Activated CD4-positive, alpha-beta T cell treated with anti-CD3 and anti-CD28 coated beads for 36 hours (primary cell): ENCODE results near the gene FKBP1C. TPM values are rescaled to one million over a fixed set of nuclear protein-coding genes. Genes with fewer than 3 reads are reported as not detected.
"Not testable (repeated sequence)": the region's sequence is repeated elsewhere in the genome, so short reads cannot be mapped to it uniquely, and the experiment has no call there.

Experiments used
- ATAC-seq: fragments of 200-7000 bp; cut with Tn5 transposase; one replicate; pipeline ENCODE4 v1.10.0; 2021; ENCODE audit warnings: mild to moderate bottlenecking, moderate library complexity
- CTCF ChIA-PET: fragments of 350-600 bp; sonication (Branson Sonifier 250); formaldehyde crosslinking; loops from one replicate; lab custom pipeline; 2021; ENCODE audit warnings: antibody characterized with exemption; lab: Charles Lee
- POLR2A ChIA-PET: fragments of 350-600 bp; sonication (Branson Sonifier 250); formaldehyde crosslinking; loops from one replicate; lab custom pipeline; 2021; ENCODE audit warnings: antibody characterized with exemption, inconsistent platforms; lab: Charles Lee
- DNase-seq: peaks from one replicate; pipeline ENCODE4 v3.0.0-alpha.2; 2020
- H3K27ac Mint-ChIP-seq: one replicate; pipeline ENCODE4 v1.8.0; 2021; ENCODE audit warnings: mixed read lengths
- H3K27me3 Mint-ChIP-seq: one replicate; pipeline ENCODE4 v1.8.0; 2021; ENCODE audit warnings: mixed read lengths
- H3K36me3 Mint-ChIP-seq: one replicate; pipeline ENCODE4 v1.8.0; 2021; ENCODE audit warnings: low read depth, mixed read lengths
- H3K4me1 Mint-ChIP-seq: one replicate; pipeline ENCODE4 v1.8.0; 2021; ENCODE audit warnings: mixed read lengths
- H3K4me3 Mint-ChIP-seq: one replicate; pipeline ENCODE4 v1.8.0; 2021; ENCODE audit warnings: mild to moderate bottlenecking, moderate library complexity, mixed read lengths
- H3K9me3 Mint-ChIP-seq: one replicate; pipeline ENCODE4 v1.8.0; 2021; ENCODE audit warnings: low read depth, mixed read lengths
- intact Hi-C, 2 experiments: fragments of 100-400 bp; cut with DNase I in 1 of 2; cut with micrococcal nuclease in 1 of 2; formaldehyde crosslinking; loops; one replicate each; pipeline versions ENCODE4 v1.14.2 to v1.15.1; 2022 to 2024; cut with DNase I, micrococcal nuclease
- total RNA-seq, 2 experiments: library from RNA; stranded (reverse); gene quantifications; one replicate each; pipeline ENCODE4 v1.2.3, GENCODE V29; 2021

FKBP1C gene
- total RNA-seq, 2 experiments from 2014 or later = 0.94 to 2.0 TPM

DNA sequence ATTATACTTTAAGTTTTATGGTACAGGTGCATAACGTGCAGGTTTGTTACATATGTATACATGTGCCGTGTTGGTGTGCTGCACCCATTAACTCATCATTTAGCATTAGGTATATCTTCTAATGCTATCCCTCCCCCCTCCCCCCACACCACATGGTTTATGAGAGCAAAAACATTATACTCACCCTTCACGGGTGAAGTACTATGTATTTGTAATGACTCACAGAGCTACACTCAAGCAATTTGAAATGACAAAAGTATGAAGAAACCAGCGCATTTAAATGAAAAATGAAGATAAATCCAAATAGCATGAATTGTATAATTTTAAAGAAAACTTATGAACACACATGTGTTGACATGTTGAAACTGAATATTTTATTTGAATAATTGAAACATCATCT, 14.7 kb downstream of the FKBP1C start:
- H3K36me3 Mint-ChIP-seq, H3K27ac Mint-ChIP-seq, POLR2A ChIA-PET, H3K27me3 Mint-ChIP-seq, CTCF ChIA-PET, H3K9me3 Mint-ChIP-seq, DNase-seq, ATAC-seq, H3K4me1 Mint-ChIP-seq, H3K4me3 Mint-ChIP-seq, intact Hi-C loops: not testable (repeated sequence)

GRCh38 chr6:63227928-63228894, 16.9 kb downstream of the FKBP1C start:
- H3K9me3 Mint-ChIP-seq, POLR2A ChIA-PET, CTCF ChIA-PET, H3K36me3 Mint-ChIP-seq, ATAC-seq, H3K27me3 Mint-ChIP-seq, DNase-seq, H3K4me3 Mint-ChIP-seq, intact Hi-C loops, H3K4me1 Mint-ChIP-seq, H3K27ac Mint-ChIP-seq: not testable (repeated sequence)

- intact Hi-C loops, H3K27me3 Mint-ChIP-seq, POLR2A ChIA-PET, H3K4me1 Mint-ChIP-seq, H3K4me3 Mint-ChIP-seq, H3K9me3 Mint-ChIP-seq, ATAC-seq, CTCF ChIA-PET, DNase-seq, H3K27ac Mint-ChIP-seq, H3K36me3 Mint-ChIP-seq: not testable (repeated sequence)
Measured at GRCh38 chr6:63230027-63230426, 18.8 kb downstream of the FKBP1C start.

- H3K4me3 Mint-ChIP-seq, POLR2A ChIA-PET, H3K4me1 Mint-ChIP-seq, intact Hi-C loops, H3K27ac Mint-ChIP-seq, H3K36me3 Mint-ChIP-seq, ATAC-seq, H3K9me3 Mint-ChIP-seq, DNase-seq, CTCF ChIA-PET, H3K27me3 Mint-ChIP-seq: not testable (repeated sequence)
Measured at GRCh38 chr6:63230511-63230910, 19.2 kb downstream of the FKBP1C start.

- Mint-ChIP-seq H3K4me3 (no peak overlapping the region), H3K36me3 (no peaks in the 10 kb centered on the region), H3K27me3 (no peaks in the 10 kb centered on the region), H3K9me3 (peaks cover 9% of the 10 kb centered on the region), H3K4me1 (no peaks in the 10 kb centered on the region), H3K27ac (no peak overlapping the region)
- ATAC-seq (no peak), DNase-seq (no peak)
- intact Hi-C loops = no loop called here
- POLR2A ChIA-PET = no interaction called here
- CTCF ChIA-PET = no interaction called here
Measured at GRCh38 chr6:63236398-63236817, 25.1 kb downstream of the FKBP1C start.

DNA sequence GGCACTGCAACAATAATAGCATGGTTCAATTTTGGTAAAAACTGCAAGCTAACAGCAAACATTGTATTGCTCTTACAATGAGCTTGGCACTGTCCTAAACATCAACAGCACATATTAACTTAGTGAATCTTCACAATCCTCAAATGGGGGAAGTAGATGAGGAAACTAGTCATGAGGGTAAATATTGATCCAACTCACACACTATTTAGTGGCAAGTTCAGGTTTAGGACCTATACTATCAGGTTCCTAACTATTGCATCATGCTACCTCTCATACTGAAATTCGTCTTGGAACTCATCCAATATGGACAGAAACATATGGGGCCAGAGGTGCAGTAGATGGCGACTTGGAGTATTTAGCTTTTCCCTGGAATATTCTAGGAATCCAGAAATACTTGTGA, 34.2 kb downstream of the FKBP1C start:
- Mint-ChIP-seq H3K27ac (no peak overlapping the region), H3K36me3 (no peaks in the 10 kb centered on the region), H3K27me3 (no peaks in the 10 kb centered on the region), H3K9me3 (no peaks in the 10 kb centered on the region), H3K4me3 (no peak overlapping the region), H3K4me1 (no peaks in the 10 kb centered on the region)
- ChIA-PET CTCF (no interaction called here), POLR2A (no interaction called here)
- no peak for DNase-seq
- intact Hi-C loops = no loop called here
- no peak for ATAC-seq

DNA sequence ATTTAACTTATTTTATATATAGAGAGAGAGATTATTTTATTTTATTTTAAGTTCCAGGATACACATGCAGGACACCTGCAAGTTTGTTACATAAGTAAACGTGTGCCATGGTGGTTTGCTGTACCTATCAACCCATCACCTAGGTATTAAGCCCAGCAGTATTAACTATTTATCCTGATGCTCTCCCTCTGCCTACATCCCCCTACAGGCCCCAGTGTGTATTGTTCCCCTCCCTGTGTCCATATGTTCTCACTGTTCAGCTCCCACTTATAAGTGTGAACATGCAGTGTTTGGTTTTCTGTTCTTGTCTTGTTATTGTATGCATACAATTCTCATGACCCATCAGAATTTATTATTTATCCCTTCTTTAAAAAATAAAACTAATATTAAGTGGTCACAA, 34.6 kb downstream of the FKBP1C start:
- H3K9me3 Mint-ChIP-seq = no peaks in the 10 kb centered on the region
- H3K36me3 Mint-ChIP-seq = no peaks in the 10 kb centered on the region
- no peaks in the 10 kb centered on the region for H3K27me3 Mint-ChIP-seq
- intact Hi-C loops = no loop called here
- H3K4me3 Mint-ChIP-seq = no peak overlapping the region
- no peak for ATAC-seq
- ChIA-PET CTCF (no interaction called here), POLR2A (no interaction called here)
- H3K27ac Mint-ChIP-seq = no peak overlapping the region
- DNase-seq = no peak
- no peaks in the 10 kb centered on the region for H3K4me1 Mint-ChIP-seq

GRCh38 chr6:63246581-63246980, 35.3 kb downstream of the FKBP1C start:
- intact Hi-C loops = no loop called here
- DNase-seq = no peak
- H3K27me3 Mint-ChIP-seq = no peaks in the 10 kb centered on the region
- H3K4me3 Mint-ChIP-seq = no peak overlapping the region
- H3K36me3 Mint-ChIP-seq = no peaks in the 10 kb centered on the region
- ATAC-seq = no peak
- ChIA-PET POLR2A (no interaction called here), CTCF (no interaction called here)
- H3K4me1 Mint-ChIP-seq = no peaks in the 10 kb centered on the region
- H3K9me3 Mint-ChIP-seq = no peaks in the 10 kb centered on the region
- H3K27ac Mint-ChIP-seq = no peak overlapping the region

- Mint-ChIP-seq H3K9me3 (no peaks in the 10 kb centered on the region), H3K27me3 (no peaks in the 10 kb centered on the region), H3K27ac (no peak overlapping the region), H3K4me3 (no peak overlapping the region), H3K4me1 (no peaks in the 10 kb centered on the region), H3K36me3 (no peaks in the 10 kb centered on the region)
- intact Hi-C loops = no loop called here
- DNase-seq (no peak), ATAC-seq (no peak)
- POLR2A ChIA-PET = no interaction called here
- CTCF ChIA-PET = no interaction called here
Measured at GRCh38 chr6:63249875-63250482, 38.7 kb downstream of the FKBP1C start.

DNA sequence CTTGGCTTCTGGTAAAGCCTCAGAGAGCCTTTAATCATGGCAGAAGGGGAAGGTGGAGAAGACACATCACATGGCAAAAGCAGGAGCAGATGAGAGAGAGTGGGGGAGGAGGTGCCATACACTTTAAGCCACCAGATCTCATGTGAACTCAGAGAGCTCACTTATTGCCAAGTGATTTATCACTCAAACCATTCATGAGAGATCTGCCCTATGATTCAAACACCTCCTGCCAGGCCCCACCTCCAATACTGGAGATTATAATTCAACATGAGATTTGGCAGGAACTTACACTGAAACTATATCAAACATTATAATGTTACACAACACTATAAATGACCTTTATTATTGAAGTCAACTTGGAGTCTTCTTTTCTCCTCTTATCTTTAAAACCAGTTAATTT, 47.9 kb downstream of the FKBP1C start:
- no peak for DNase-seq

DNA sequence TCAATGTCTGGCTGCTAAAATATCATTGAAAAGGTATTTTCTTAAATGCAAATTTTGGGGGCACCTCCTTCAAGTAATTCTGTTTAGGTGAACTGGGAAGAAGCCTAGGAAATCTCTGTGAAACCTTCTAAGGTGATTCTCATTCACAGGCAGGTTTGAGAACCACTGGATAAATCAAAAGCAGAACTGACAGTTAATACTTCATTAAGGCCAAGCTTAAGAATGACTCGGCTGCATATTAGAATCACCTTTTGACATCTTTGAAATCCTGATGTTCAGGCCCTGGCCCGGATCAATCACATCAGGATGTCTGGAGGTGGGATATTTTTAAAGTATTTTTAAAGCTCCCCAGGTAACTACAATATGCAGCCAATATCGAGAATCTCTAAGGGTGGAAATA, 50.6 kb downstream of the FKBP1C start:
- DNase-seq = no peak
- H3K9me3 Mint-ChIP-seq = no peaks in the 10 kb centered on the region
- no peaks in the 10 kb centered on the region for H3K27me3 Mint-ChIP-seq
- CTCF ChIA-PET = no interaction called here
- H3K4me3 Mint-ChIP-seq = no peak overlapping the region
- no peaks in the 10 kb centered on the region for H3K4me1 Mint-ChIP-seq
- ATAC-seq = no peak
- no peak overlapping the region for H3K27ac Mint-ChIP-seq
- H3K36me3 Mint-ChIP-seq = no peaks in the 10 kb centered on the region
- POLR2A ChIA-PET = no interaction called here
- intact Hi-C loops = no loop called here

More for the DNA sequence above, 47.9 kb downstream of the FKBP1C start:
- no peaks in the 10 kb centered on the region for H3K4me1 Mint-ChIP-seq
- H3K9me3 Mint-ChIP-seq = no peaks in the 10 kb centered on the region
- no peaks in the 10 kb centered on the region for H3K27me3 Mint-ChIP-seq
- intact Hi-C loops = no loop called here
- no peak overlapping the region for H3K4me3 Mint-ChIP-seq
- H3K27ac Mint-ChIP-seq = no peak overlapping the region
- no peak for ATAC-seq
- POLR2A ChIA-PET = no interaction called here
- no peaks in the 10 kb centered on the region for H3K36me3 Mint-ChIP-seq
- CTCF ChIA-PET = interaction anchor here (0.6 kb wide), 1 partner anchor 10 kb away, joined by 4 read pairs; no protein-coding TSS in a partner anchor
